ENCODE data around the gene GSDME.

GSDME gene

DNA sequence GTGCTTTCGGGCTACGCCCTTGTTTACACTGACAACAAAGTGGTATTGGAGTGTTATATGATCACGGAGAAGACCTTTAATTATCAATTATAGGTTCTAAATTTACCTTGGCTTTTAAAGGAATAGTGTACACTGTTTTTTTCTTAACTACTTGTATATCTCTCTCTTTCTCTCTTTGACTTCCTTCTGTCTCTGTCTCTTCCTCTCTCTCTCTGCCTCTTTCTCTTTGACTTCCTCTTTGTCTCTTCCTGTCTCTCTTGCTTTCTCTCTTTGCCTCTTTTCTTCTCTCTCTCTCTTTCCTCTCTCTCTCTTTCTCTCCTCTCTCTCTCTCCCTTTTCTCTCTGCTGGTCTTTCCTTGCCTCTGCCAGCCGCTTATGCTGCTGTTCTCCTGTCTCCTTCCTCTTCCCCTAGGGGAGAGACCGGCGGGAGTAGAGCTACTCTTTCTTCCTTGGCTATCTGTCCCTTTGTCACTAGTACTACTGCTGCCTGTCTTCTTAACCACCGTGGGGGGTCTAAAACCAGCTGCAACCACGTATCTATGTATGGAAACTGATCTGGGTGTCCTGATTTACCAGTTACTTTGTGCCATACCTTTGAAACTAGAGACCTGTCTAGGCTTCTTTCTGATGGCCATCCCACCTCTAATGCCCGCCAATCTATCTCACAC lies 36.9 kb upstream of the GSDME start:
- H3K4me2 ChIP-seq (ENCODE audit: low read depth, low read length) = no peak overlapping the region
- H3K9ac ChIP-seq (ENCODE audit: low read length) = no peak overlapping the region
- H3K9me2 ChIP-seq (replicated peaks; ENCODE audit: insufficient read depth, low read length) = no peaks in the 10 kb centered on the region
- no peaks in the 10 kb centered on the region for H3K4me1 ChIP-seq (ENCODE audit: low read length)
- TF ChIP-seq EZH2 (optimal IDR thresholded peaks at IDR 0.05; ENCODE audit: low read depth, low read length) = no peak
- TF ChIP-seq EZH2phosphoT487 (IDR thresholded peaks at IDR 0.05; ENCODE audit: low read length) = no peak
- TF ChIP-seq, protein P1, sequence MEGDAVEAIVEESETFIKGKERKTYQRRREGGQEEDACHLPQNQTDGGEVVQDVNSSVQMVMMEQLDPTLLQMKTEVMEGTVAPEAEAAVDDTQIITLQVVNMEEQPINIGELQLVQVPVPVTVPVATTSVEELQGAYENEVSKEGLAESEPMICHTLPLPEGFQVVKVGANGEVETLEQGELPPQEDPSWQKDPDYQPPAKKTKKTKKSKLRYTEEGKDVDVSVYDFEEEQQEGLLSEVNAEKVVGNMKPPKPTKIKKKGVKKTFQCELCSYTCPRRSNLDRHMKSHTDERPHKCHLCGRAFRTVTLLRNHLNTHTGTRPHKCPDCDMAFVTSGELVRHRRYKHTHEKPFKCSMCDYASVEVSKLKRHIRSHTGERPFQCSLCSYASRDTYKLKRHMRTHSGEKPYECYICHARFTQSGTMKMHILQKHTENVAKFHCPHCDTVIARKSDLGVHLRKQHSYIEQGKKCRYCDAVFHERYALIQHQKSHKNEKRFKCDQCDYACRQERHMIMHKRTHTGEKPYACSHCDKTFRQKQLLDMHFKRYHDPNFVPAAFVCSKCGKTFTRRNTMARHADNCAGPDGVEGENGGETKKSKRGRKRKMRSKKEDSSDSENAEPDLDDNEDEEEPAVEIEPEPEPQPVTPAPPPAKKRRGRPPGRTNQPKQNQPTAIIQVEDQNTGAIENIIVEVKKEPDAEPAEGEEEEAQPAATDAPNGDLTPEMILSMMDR (IDR thresholded peaks at IDR 0.05; ENCODE audit: low read length) = no peak
- H2AFZ ChIP-seq (ENCODE audit: low read length) = no peak overlapping the region
- no peak overlapping the region for H3K4me3 ChIP-seq (ENCODE audit: low read length)
- no peaks in the 10 kb centered on the region for H3K79me2 ChIP-seq (ENCODE audit: low read length)
- no peaks in the 10 kb centered on the region for H3K27me3 ChIP-seq (replicated peaks; ENCODE audit: insufficient read depth, low read length)
- H3K36me3 ChIP-seq (replicated peaks; ENCODE audit: insufficient read depth, low read length) = no peaks in the 10 kb centered on the region
- no peak for DNase-seq
- no peak overlapping the region for H3K27ac ChIP-seq (ENCODE audit: low read length)
- no peaks in the 10 kb centered on the region for H3F3A ChIP-seq (ENCODE audit: insufficient read depth, low read length)
- no peaks in the 10 kb centered on the region for H4K20me1 ChIP-seq (ENCODE audit: insufficient read depth, low read length)
- H3K9me3 ChIP-seq (replicated peaks; ENCODE audit: insufficient read depth, low read length) = no peaks in the 10 kb centered on the region

DNA sequence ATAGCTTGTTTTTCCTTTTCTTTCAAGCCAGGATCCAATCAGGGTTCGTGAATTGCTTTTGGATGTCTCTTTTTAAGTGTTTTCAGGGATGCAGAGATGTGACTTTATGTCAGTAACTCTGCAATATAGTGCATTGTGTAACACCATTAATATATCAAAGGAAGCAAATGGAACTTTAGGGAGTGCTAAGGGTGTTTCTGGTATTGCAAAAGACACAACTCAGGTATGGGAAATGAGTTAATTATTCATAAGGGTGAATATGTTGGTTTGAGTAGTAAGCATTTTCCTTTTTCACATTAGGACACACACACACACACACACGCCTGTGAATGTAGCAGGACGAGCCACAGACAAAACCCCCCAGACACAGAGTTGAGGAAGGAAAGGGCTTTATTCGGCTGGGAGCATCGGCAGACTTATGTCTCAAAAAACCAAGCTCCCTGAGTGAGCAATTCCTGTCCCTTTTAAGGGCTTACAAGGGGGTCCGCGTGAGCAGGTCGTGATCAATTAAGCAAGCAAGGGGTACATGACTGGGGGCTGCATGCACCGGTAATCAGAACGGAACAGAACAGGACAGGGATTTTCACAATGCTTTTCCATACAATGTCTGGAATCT lies 31.8 kb upstream of the GSDME start:
- Histone ChIP-seq H2AFZ (ENCODE audit: low read length) (no peak overlapping the region), H3K79me2 (ENCODE audit: low read length) (no peaks in the 10 kb centered on the region), H3K27me3 (replicated peaks; ENCODE audit: insufficient read depth, low read length) (no peaks in the 10 kb centered on the region), H3K4me2 (ENCODE audit: low read depth, low read length) (no peak overlapping the region), H3K9ac (ENCODE audit: low read length) (no peak overlapping the region), H3K27ac (ENCODE audit: low read length) (no peak overlapping the region), H3F3A (ENCODE audit: insufficient read depth, low read length) (no peaks in the 10 kb centered on the region), H3K9me3 (replicated peaks; ENCODE audit: insufficient read depth, low read length) (no peaks in the 10 kb centered on the region), H3K4me3 (ENCODE audit: low read length) (no peak overlapping the region), H3K36me3 (replicated peaks; ENCODE audit: insufficient read depth, low read length) (no peaks in the 10 kb centered on the region), H3K4me1 (ENCODE audit: low read length) (no peaks in the 10 kb centered on the region), H4K20me1 (ENCODE audit: insufficient read depth, low read length) (no peaks in the 10 kb centered on the region), H3K9me2 (replicated peaks; ENCODE audit: insufficient read depth, low read length) (no peaks in the 10 kb centered on the region)
- TF ChIP-seq EZH2phosphoT487 (IDR thresholded peaks at IDR 0.05; ENCODE audit: low read length) = no peak
- no peak for TF ChIP-seq EZH2 (optimal IDR thresholded peaks at IDR 0.05; ENCODE audit: low read depth, low read length)
- TF ChIP-seq, protein P1 (IDR thresholded peaks at IDR 0.05; ENCODE audit: low read length) = no peak
- DNase-seq = no peak

DNA sequence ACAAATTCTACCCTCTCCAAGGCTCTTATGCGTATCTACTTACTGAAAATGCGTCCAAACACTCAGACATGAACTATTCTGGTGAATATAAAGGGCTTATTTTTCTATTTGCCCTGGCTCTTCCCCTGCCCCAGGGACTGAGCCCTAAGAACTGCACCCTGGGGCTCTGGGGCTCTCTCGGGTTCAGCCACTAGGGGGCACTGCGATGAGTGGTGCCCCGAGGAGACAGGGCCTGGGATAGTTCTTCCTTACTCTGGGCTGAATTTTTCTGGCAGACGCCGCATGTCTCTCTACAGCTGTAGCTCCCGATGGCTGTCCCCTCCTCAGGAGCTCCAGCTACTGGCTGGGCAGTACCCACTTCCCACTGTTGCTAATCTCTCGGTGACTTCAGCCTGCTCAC lies 30.8 kb upstream of the GSDME start:
- Histone ChIP-seq H3K4me1 (ENCODE audit: low read length) (no peaks in the 10 kb centered on the region), H3F3A (ENCODE audit: insufficient read depth, low read length) (no peaks in the 10 kb centered on the region), H3K9me2 (replicated peaks; ENCODE audit: insufficient read depth, low read length) (no peaks in the 10 kb centered on the region), H3K27me3 (replicated peaks; ENCODE audit: insufficient read depth, low read length) (no peaks in the 10 kb centered on the region), H2AFZ (ENCODE audit: low read length) (no peak overlapping the region), H3K36me3 (replicated peaks; ENCODE audit: insufficient read depth, low read length) (no peaks in the 10 kb centered on the region), H3K9me3 (replicated peaks; ENCODE audit: insufficient read depth, low read length) (no peaks in the 10 kb centered on the region), H4K20me1 (ENCODE audit: insufficient read depth, low read length) (no peaks in the 10 kb centered on the region), H3K79me2 (ENCODE audit: low read length) (no peaks in the 10 kb centered on the region), H3K9ac (ENCODE audit: low read length) (no peak overlapping the region), H3K4me3 (ENCODE audit: low read length) (no peak overlapping the region), H3K27ac (ENCODE audit: low read length) (no peak overlapping the region), H3K4me2 (ENCODE audit: low read depth, low read length) (no peak overlapping the region)
- TF ChIP-seq, protein P1 (IDR thresholded peaks at IDR 0.05; ENCODE audit: low read length) = peak; percentile 41
- TF ChIP-seq EZH2 (optimal IDR thresholded peaks at IDR 0.05; ENCODE audit: low read depth, low read length) = no peak
- no peak for DNase-seq

All from MM.1S (cell line).